ENCODE data around the gene DGCR6L.
A peak's percentile ranks its signal among the peaks of the same experiment; 100 is the strongest.
"Not testable (repeated sequence)": the region's sequence is repeated elsewhere in the genome, so short reads cannot be mapped to it uniquely, and the experiment has no call there.

DGCR6L gene

DNA sequence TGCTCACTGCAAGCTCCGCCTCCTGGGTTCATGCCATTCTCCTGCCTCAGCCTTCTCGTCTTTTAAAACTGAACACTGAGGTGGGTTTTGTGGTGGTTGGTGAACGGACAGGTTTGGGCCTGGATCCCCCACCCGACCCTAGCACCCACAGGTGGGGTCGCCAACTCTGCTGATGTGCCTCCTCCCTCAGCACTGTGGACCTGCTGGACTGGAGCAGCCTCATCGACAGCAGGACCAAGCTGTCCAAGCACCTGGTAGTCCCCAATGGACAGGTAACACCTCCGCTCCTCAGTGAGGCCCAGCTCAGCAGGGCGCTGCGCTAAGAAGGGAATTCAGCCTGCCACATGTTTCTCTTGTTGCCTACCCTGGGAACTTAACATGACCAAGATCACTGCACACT is 15.2 kb downstream of the DGCR6L start:
- Histone ChIP-seq H3K4me3 (replicated peaks; ENCODE audit: insufficient read depth, low read length) (no peak overlapping the region), H3K27me3 (ENCODE audit: insufficient read depth, poor library complexity, severe bottlenecking) (peaks cover 4% of the 10 kb centered on the region), H3K27ac (replicated peaks) (no peak overlapping the region)
- DNase-seq (ENCODE audit: low read depth in 1 of 2, low spot score in 1 of 2) = no peak
- TF ChIP-seq SPI1 (IDR thresholded peaks at IDR 0.05; ENCODE audit: borderline replicate concordance, low read depth) = no peak
- TF ChIP-seq GABPA (IDR thresholded peaks at IDR 0.05; ENCODE audit: low read depth) = no peak
- TF ChIP-seq POLR2AphosphoS5 (IDR thresholded peaks at IDR 0.05; ENCODE audit: low read depth) = no peak
- TF ChIP-seq, protein P1, sequence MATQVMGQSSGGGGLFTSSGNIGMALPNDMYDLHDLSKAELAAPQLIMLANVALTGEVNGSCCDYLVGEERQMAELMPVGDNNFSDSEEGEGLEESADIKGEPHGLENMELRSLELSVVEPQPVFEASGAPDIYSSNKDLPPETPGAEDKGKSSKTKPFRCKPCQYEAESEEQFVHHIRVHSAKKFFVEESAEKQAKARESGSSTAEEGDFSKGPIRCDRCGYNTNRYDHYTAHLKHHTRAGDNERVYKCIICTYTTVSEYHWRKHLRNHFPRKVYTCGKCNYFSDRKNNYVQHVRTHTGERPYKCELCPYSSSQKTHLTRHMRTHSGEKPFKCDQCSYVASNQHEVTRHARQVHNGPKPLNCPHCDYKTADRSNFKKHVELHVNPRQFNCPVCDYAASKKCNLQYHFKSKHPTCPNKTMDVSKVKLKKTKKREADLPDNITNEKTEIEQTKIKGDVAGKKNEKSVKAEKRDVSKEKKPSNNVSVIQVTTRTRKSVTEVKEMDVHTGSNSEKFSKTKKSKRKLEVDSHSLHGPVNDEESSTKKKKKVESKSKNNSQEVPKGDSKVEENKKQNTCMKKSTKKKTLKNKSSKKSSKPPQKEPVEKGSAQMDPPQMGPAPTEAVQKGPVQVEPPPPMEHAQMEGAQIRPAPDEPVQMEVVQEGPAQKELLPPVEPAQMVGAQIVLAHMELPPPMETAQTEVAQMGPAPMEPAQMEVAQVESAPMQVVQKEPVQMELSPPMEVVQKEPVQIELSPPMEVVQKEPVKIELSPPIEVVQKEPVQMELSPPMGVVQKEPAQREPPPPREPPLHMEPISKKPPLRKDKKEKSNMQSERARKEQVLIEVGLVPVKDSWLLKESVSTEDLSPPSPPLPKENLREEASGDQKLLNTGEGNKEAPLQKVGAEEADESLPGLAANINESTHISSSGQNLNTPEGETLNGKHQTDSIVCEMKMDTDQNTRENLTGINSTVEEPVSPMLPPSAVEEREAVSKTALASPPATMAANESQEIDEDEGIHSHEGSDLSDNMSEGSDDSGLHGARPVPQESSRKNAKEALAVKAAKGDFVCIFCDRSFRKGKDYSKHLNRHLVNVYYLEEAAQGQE (IDR thresholded peaks at IDR 0.05; ENCODE audit: insufficient replicate concordance, low read depth) = no peak
- TF ChIP-seq, protein P2, sequence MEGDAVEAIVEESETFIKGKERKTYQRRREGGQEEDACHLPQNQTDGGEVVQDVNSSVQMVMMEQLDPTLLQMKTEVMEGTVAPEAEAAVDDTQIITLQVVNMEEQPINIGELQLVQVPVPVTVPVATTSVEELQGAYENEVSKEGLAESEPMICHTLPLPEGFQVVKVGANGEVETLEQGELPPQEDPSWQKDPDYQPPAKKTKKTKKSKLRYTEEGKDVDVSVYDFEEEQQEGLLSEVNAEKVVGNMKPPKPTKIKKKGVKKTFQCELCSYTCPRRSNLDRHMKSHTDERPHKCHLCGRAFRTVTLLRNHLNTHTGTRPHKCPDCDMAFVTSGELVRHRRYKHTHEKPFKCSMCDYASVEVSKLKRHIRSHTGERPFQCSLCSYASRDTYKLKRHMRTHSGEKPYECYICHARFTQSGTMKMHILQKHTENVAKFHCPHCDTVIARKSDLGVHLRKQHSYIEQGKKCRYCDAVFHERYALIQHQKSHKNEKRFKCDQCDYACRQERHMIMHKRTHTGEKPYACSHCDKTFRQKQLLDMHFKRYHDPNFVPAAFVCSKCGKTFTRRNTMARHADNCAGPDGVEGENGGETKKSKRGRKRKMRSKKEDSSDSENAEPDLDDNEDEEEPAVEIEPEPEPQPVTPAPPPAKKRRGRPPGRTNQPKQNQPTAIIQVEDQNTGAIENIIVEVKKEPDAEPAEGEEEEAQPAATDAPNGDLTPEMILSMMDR (IDR thresholded peaks at IDR 0.05; ENCODE audit: insufficient read depth, low read length) = no peak

DNA sequence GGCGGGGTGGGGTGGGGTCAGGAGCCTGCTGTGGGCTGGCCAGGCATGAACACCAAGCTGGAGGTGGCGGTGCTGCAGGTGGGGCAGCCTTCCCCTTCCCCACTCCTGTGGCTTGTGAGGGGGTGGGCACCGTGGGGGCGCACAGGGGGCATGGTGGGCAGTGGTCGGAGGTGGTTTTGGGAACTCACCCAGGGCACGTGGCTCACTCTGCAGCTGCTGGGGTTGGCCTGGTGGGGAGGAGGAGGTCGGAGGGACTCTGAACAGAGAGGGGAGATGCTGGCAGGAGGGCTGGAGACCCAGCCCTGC is 16.7 kb downstream of the DGCR6L start:
- DNase-seq (ENCODE audit: low read depth in 1 of 2, low spot score in 1 of 2); H3K4me3 ChIP-seq (replicated peaks; ENCODE audit: insufficient read depth, low read length); H3K27me3 ChIP-seq (ENCODE audit: insufficient read depth, poor library complexity, severe bottlenecking); H3K27ac ChIP-seq (replicated peaks): not testable (repeated sequence)

DNA sequence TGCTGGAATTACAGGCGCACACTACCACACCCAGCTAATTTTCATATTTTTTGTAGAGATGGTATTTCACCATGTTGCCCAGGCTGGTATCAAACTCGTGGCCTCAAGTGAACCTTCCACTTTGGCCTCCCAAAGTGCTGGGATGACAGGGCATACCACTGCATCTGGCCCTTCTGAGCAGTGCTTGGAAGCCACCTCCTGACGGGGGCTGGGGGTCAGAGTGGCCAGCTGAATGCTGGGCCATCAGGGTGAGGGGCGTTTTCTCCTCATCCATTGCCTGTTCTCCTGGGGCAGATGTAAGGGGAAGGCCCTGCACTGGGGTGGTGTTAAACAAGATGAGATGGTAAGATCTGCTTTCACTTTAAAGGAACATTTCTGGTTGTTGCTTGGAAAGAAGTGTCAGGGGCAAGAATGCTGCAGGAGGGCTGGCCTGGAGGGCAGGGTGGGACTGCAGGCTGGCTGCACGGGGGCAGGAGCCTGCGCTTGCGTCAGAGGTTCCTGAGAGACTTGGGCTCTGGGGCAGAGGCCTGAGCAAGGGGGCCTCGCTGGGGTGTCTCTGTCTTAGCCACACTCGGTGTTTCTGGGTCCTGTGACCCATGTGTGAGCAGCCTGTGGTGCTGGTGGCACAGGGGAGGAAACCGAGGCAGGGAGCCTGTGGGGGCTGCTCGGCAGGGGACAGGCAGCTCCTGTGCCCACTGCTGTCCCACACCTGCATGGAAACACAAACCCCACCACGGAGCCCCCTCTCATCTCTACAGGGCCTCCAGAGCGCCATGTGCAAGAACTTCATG is 17.2 kb downstream of the DGCR6L start:
- DNase-seq (ENCODE audit: low read depth in 1 of 2, low spot score in 1 of 2) = no peak
- Histone ChIP-seq H3K27me3 (ENCODE audit: insufficient read depth, poor library complexity, severe bottlenecking) (peaks cover 4% of the 10 kb centered on the region), H3K4me3 (replicated peaks; ENCODE audit: insufficient read depth, low read length) (no peak overlapping the region), H3K27ac (replicated peaks) (no peak overlapping the region)
- TF ChIP-seq, protein P2 (IDR thresholded peaks at IDR 0.05; ENCODE audit: insufficient read depth, low read length) = no peak
- no peak for TF ChIP-seq SPI1 (IDR thresholded peaks at IDR 0.05; ENCODE audit: borderline replicate concordance, low read depth)
- no peak for TF ChIP-seq POLR2AphosphoS5 (IDR thresholded peaks at IDR 0.05; ENCODE audit: low read depth)
- TF ChIP-seq, protein P1 (IDR thresholded peaks at IDR 0.05; ENCODE audit: insufficient replicate concordance, low read depth) = no peak
- TF ChIP-seq GABPA (IDR thresholded peaks at IDR 0.05; ENCODE audit: low read depth) = no peak

DNA sequence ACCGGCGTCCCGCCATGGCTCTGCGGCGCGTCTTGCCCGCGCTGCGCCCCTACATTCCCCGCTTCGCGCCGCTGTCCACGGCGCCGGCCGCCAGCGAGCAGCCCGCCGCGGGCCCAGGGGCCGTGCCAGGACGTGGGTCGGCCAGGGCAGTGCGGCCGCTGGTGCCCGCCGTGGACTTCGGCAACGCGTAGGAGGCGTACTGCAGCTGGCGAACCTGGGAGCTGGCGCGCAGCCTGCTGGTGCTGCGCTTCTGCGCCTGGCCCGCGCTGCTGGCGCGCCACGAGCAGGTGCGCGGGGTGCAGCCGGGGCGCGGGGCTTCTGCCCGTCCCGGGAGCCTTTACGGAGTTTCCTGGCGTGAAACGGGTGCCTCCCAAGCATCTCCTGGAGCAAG is 20.1 kb downstream of the DGCR6L start:
- TF ChIP-seq, protein P1 (IDR thresholded peaks at IDR 0.05; ENCODE audit: insufficient replicate concordance, low read depth) = no peak
- TF ChIP-seq, protein P2 (IDR thresholded peaks at IDR 0.05; ENCODE audit: insufficient read depth, low read length) = no peak
- TF ChIP-seq GABPA (IDR thresholded peaks at IDR 0.05; ENCODE audit: low read depth) (no peak), POLR2AphosphoS5 (IDR thresholded peaks at IDR 0.05; ENCODE audit: low read depth) (no peak), SPI1 (IDR thresholded peaks at IDR 0.05; ENCODE audit: borderline replicate concordance, low read depth) (no peak)
- peak in 1 of 2 experiments; percentile 24 for DNase-seq (ENCODE audit: low read depth in 1 of 2, low spot score in 1 of 2)
- H3K27ac ChIP-seq (replicated peaks) = no peak overlapping the region

More for the DNA sequence above, 20.1 kb downstream of the DGCR6L start:
- Histone ChIP-seq H3K4me3 (replicated peaks; ENCODE audit: insufficient read depth, low read length) (peak overlapping the region; percentile 54), H3K27me3 (ENCODE audit: insufficient read depth, poor library complexity, severe bottlenecking) (peaks cover 4% of the 10 kb centered on the region)

All from HL-60 (cell line).